H1 (cell line): Measurements from ENCODE around the gene CNIH3. TPM values are rescaled to one million over a fixed set of nuclear protein-coding genes. Genes with fewer than 3 reads are reported as not detected.

ENCODE experiments used
- CTCF ChIA-PET: fragments of 300-600 bp; sonication (Branson Sonifier 250); formaldehyde crosslinking; loops from one replicate; lab custom pipeline; 2021; ENCODE audit not compliant: partially characterized antibody; lab: Charles Lee
- POLR2A ChIA-PET: fragments of 300-600 bp; sonication (Branson Sonifier 250); formaldehyde crosslinking; loops from one replicate; lab custom pipeline; 2021; ENCODE audit warnings: inconsistent platforms; ENCODE audit not compliant: partially characterized antibody; lab: Charles Lee
- DNase-seq, 2 experiments: peaks; one replicate each; pipeline versions ENCODE4 v3.0.0 to v3.0.0-alpha.2; 2010 to 2022; ENCODE audit warnings: low spot score in 2 of 2, low read depth in 1 of 2, mixed read lengths in 1 of 2
- FAIRE-seq: peaks from 2 replicates; lab custom pipeline; 2011; peaks lifted over from hg19 to GRCh38; lab: Jason Lieb, UNC
- H2AFZ ChIP-seq: 2 replicates; pipeline ENCODE4 v1.8.1; 2012; ENCODE audit warnings: low read length, inconsistent platforms
- H2AK5ac ChIP-seq: 2 replicates; pipeline ENCODE4 v1.6.1; 2013; ENCODE audit warnings: low read depth, low read length
- H2BK120ac ChIP-seq: replicated peaks from 2 replicates; pipeline ENCODE3; 2013; ENCODE audit warnings: low read depth, low read length, inconsistent platforms
- H2BK12ac ChIP-seq: 2 replicates; pipeline ENCODE4 v1.6.1; 2013; ENCODE audit warnings: low read depth, low read length
- H2BK15ac ChIP-seq: 2 replicates; pipeline ENCODE4 v1.6.1; 2013; ENCODE audit warnings: low read length
- H2BK20ac ChIP-seq: 2 replicates; pipeline ENCODE4 v1.6.1; 2013; ENCODE audit warnings: low read length
- H2BK5ac ChIP-seq: 2 replicates; pipeline ENCODE4 v1.6.1; 2013; ENCODE audit warnings: low read depth, low read length
- H3K14ac ChIP-seq: 2 replicates; pipeline ENCODE4 v1.6.1; 2013; ENCODE audit warnings: inconsistent platforms; ENCODE audit not compliant: insufficient read length
- H3K18ac ChIP-seq: 2 replicates; pipeline ENCODE4 v1.6.1; 2013; ENCODE audit warnings: low read length; ENCODE audit errors: extremely low read depth
- H3K23ac ChIP-seq: 2 replicates; pipeline ENCODE4 v1.6.1; 2013; ENCODE audit warnings: inconsistent platforms; ENCODE audit not compliant: insufficient read length
- H3K23me2 ChIP-seq: 2 replicates; pipeline ENCODE4 v1.6.1; 2013; ENCODE audit warnings: low read depth, low read length
- H3K27ac ChIP-seq: 2 replicates; pipeline ENCODE4 v1.6.1; 2011; ENCODE audit warnings: low read depth, low read length, inconsistent platforms
- H3K27me3 ChIP-seq, 4 experiments: replicated peaks in 1 of 4; 1 replicate in 1 of 4; 2 replicates in 3 of 4; pipeline versions ENCODE4 v1.6.1 to v1.8.1; 2011 to 2013; ENCODE audit warnings: low read length in 3 of 4, mild to moderate bottlenecking in 3 of 4, inconsistent platforms in 2 of 4, mixed read lengths in 2 of 4, moderate library complexity in 1 of 4; ENCODE audit not compliant: control insufficient read depth in 3 of 4, insufficient read depth in 3 of 4; ENCODE audit errors: extremely low read depth in 1 of 4
- H3K36me3 ChIP-seq, 4 experiments: 2 replicates each; pipeline versions ENCODE4 v1.6.1 to v1.8.1; 2011 to 2013; ENCODE audit warnings: mild to moderate bottlenecking in 4 of 4, low read length in 3 of 4, moderate library complexity in 2 of 4, control low read depth in 1 of 4, inconsistent platforms in 1 of 4; ENCODE audit not compliant: insufficient read depth in 4 of 4, control insufficient read depth in 2 of 4
- H3K4ac ChIP-seq: replicated peaks from 2 replicates; pipeline ENCODE3; 2013; ENCODE audit warnings: low read length, low read depth, mixed read lengths, inconsistent platforms; ENCODE audit not compliant: insufficient read length
- H3K4me1 ChIP-seq, 4 experiments: replicated peaks in 1 of 4; 1 replicate in 1 of 4; 2 replicates in 3 of 4; pipeline versions ENCODE4 v1.6.1 to v1.8.1; 2011 to 2013; ENCODE audit warnings: low read length in 3 of 4, inconsistent platforms in 2 of 4, mixed read lengths in 1 of 4; ENCODE audit not compliant: insufficient read depth in 4 of 4, control insufficient read depth in 3 of 4
- H3K4me2 ChIP-seq, 2 experiments: 2 replicates each; pipeline versions ENCODE4 v1.6.1 to v1.8.1; 2011 to 2013; ENCODE audit warnings: low read depth in 2 of 2, low read length in 2 of 2, control low read depth in 1 of 2, inconsistent platforms in 1 of 2, mild to moderate bottlenecking in 1 of 2; ENCODE audit not compliant: insufficient read depth in 1 of 2
- H3K4me3 ChIP-seq, 4 experiments: fragments of 200-600, 300-600 bp in 1 of 4; sonication (generic), shearing (Covaris generic), sonication (Bioruptor Twin) in 1 of 4; 2 replicates each; pipeline versions ENCODE4 v1.5.1 to v1.8.1; 2011 to 2016; ENCODE audit warnings: low read length in 4 of 4, low read depth in 3 of 4, control low read depth in 2 of 4, inconsistent platforms in 2 of 4, mild to moderate bottlenecking in 2 of 4, mixed read lengths in 1 of 4, moderate library complexity in 1 of 4; ENCODE audit not compliant: insufficient read depth in 2 of 4; ENCODE audit errors: extremely low read depth in 1 of 4
- H3K56ac ChIP-seq: replicated peaks from 2 replicates; pipeline ENCODE3; 2013; ENCODE audit warnings: low read depth, mild to moderate bottlenecking, mixed read lengths, low read length, inconsistent platforms; ENCODE audit not compliant: insufficient read length
- H3K79me1 ChIP-seq: 2 replicates; pipeline ENCODE4 v1.6.1; 2013; ENCODE audit warnings: low read depth, low read length, control low read depth
- H3K79me2 ChIP-seq, 2 experiments: 2 replicates each; pipeline versions ENCODE4 v1.6.1 to v1.8.1; 2012 to 2013; ENCODE audit warnings: low read length in 2 of 2, mild to moderate bottlenecking in 2 of 2, inconsistent platforms in 1 of 2; ENCODE audit not compliant: insufficient read depth in 2 of 2, control insufficient read depth in 1 of 2
- H3K9ac ChIP-seq, 4 experiments: replicated peaks in 1 of 4; 1 replicate in 1 of 4; 2 replicates in 3 of 4; pipeline versions ENCODE4 v1.6.1 to v1.8.1; 2011 to 2013; ENCODE audit warnings: low read depth in 3 of 4, low read length in 3 of 4, control low read depth in 2 of 4, mild to moderate bottlenecking in 2 of 4, moderate library complexity in 2 of 4, inconsistent platforms in 1 of 4; ENCODE audit errors: extremely low read depth in 1 of 4
- H3K9me3 ChIP-seq, 2 experiments: 2 replicates each; pipeline versions ENCODE4 v1.6.1 to v1.8.1; 2012 to 2013; ENCODE audit warnings: mild to moderate bottlenecking in 2 of 2, moderate library complexity in 2 of 2, control low read depth in 1 of 2, inconsistent platforms in 1 of 2, low read depth in 1 of 2, low read length in 1 of 2, mixed read lengths in 1 of 2; ENCODE audit not compliant: insufficient read depth in 2 of 2
- H4K20me1 ChIP-seq, 2 experiments: replicated peaks in 1 of 2; 2 replicates each; pipeline versions ENCODE3 to v1.8.1; 2011 to 2013; ENCODE audit warnings: inconsistent platforms in 2 of 2, low read length in 2 of 2, mild to moderate bottlenecking in 1 of 2; ENCODE audit not compliant: insufficient read depth in 2 of 2, control insufficient read depth in 1 of 2
- H4K5ac ChIP-seq: 2 replicates; pipeline ENCODE4 v1.6.1; 2013; ENCODE audit warnings: low read length, low read depth, mixed read lengths, inconsistent platforms; ENCODE audit not compliant: insufficient read length
- H4K8ac ChIP-seq: 2 replicates; pipeline ENCODE4 v1.8.0; 2013; ENCODE audit warnings: mild to moderate bottlenecking, moderate library complexity, low read length, inconsistent platforms; ENCODE audit not compliant: insufficient read depth; ENCODE audit errors: extremely low read depth
- H4K91ac ChIP-seq: replicated peaks from 2 replicates; pipeline ENCODE3; 2013; ENCODE audit warnings: low read length, mixed read lengths, inconsistent platforms; ENCODE audit not compliant: insufficient read length
- ASH2L ChIP-seq: fragments of 200-600, 300-600 bp; sonication (generic); IDR thresholded peaks from one replicate; pipeline ENCODE4 v1.7.1; 2017; ENCODE audit warnings: low read length
- CREB1 ChIP-seq: IDR thresholded peaks from 2 replicates; pipeline ENCODE4 v1.6.1; 2012; ENCODE audit warnings: inconsistent platforms
- FOSL1 ChIP-seq: IDR thresholded peaks from 2 replicates; pipeline ENCODE4 v1.6.1; 2011; ENCODE audit warnings: mild to moderate bottlenecking, low read depth, low read length, moderate library complexity; ENCODE audit not compliant: insufficient read depth
- HDAC2 ChIP-seq, 2 experiments: fragments of 300-600 bp in 1 of 2; sonication (generic) in 1 of 2; IDR thresholded peaks; 2 replicates each; pipeline ENCODE4 v1.6.1; 2011 to 2012; ENCODE audit warnings: low read depth in 2 of 2, low read length in 2 of 2, mild to moderate bottlenecking in 2 of 2, moderate library complexity in 2 of 2, borderline replicate concordance in 1 of 2, inconsistent platforms in 1 of 2
- NANOG ChIP-seq: IDR thresholded peaks from 2 replicates; pipeline ENCODE4 v1.6.1; 2011; ENCODE audit warnings: low read length, low read depth, mild to moderate bottlenecking, inconsistent platforms; ENCODE audit not compliant: insufficient read depth, poor library complexity, severe bottlenecking
- SP1 ChIP-seq: IDR thresholded peaks from 2 replicates; pipeline ENCODE4 v1.6.1; 2011; ENCODE audit warnings: low read depth, low read length
- SP4 ChIP-seq: IDR thresholded peaks from 2 replicates; pipeline ENCODE4 v1.6.1; 2012; ENCODE audit warnings: low read length, inconsistent platforms
- WGBS, 2 experiments: shearing (Covaris generic) in 1 of 2; methylation state at CpG; one replicate each; pipeline versions ENCODE4 v1.1.6 to v1.1.7; 2013 to 2015; ENCODE audit warnings: low lambda C conversion rate in 2 of 2, mixed read lengths in 2 of 2, inconsistent platforms in 1 of 2, low coverage in 1 of 2, missing lambda C conversion rate in 1 of 2; ENCODE audit not compliant: insufficient replicate concordance in 2 of 2, insufficient coverage in 1 of 2, insufficient read length in 1 of 2; ENCODE audit errors: extremely low coverage in 1 of 2, missing lambda C conversion rate in 1 of 2; 5-methylcytosine and 5-hydroxymethylcytosine counted together
- polyA plus RNA-seq, 7 experiments: library from polyadenylated mRNA; depleted of rRNA in 3 of 7; stranded (reverse) in 5 of 7; unstranded in 2 of 7; fragments of >200 nt in 5 of 7; fragments of 200-250 nt in 2 of 7; gene quantifications; 1 replicate in 5 of 7; 2 replicates in 1 of 7; 4 replicates in 1 of 7; pipeline versions ENCODE4 v1.2.1 to v1.2.3, GENCODE V29; 2011 to 2013; ENCODE audit warnings: missing spikeins in 2 of 7, mixed read lengths in 2 of 7
- total RNA-seq: library from RNA; stranded (reverse); fragmentation: NEBNext Ultra II Directional; extraction: Animal tissue kit (Norgen Biotek cat#: 25700); gene quantifications from 2 replicates; pipeline ENCODE4 v1.2.1, GENCODE V29; 2021

Gene CNIH3
- total and polyA plus RNA-seq, 2 of the 8 experiments (the other 6 are each of a cell fraction or from before 2014, with no cell fraction given): 3.7 to 5.6 TPM

DNA sequence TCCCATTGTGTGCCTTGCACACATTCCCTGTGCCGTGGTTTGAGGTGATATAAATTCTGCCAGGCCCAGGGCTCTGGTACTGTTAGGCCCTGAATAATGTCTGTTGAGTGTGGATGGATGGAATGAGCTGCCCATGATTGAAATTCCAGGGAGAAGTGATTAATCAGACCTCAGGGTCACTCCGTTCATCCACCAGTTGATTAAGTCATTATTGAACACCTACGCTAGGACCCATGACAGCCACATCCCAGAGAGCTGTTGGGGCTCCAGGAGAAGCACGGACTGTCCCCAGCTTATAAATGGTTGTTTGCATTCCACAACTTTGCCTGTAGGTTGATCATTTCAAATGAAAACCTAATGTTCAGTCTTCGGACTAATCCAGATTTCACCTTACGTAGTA is 98.4 kb downstream of the CNIH3 start:
- H3K79me2 ChIP-seq: no peaks in the 10 kb centered on the region
- no peak overlapping the region for H2BK20ac ChIP-seq
- no peak overlapping the region for H2BK12ac ChIP-seq
- no peaks in the 10 kb centered on the region for H3K9me3 ChIP-seq
- H2AK5ac ChIP-seq: no peak overlapping the region
- H3K23ac ChIP-seq: no peak overlapping the region
- no peak overlapping the region for H2BK5ac ChIP-seq
- no peak overlapping the region for H4K91ac ChIP-seq
- H4K8ac ChIP-seq: no peak overlapping the region
- no peaks in the 10 kb centered on the region for H3K23me2 ChIP-seq
- no peak overlapping the region for H3K9ac ChIP-seq
- H3K4me1 ChIP-seq: no peaks in the 10 kb centered on the region
- H3K4me3 ChIP-seq: no peak overlapping the region
- ChIA-PET CTCF (interaction anchor here (1.0 to 2.8 kb wide), 3 partner anchors 13 to 137 kb away, joined by 5 to 30 read pairs (median 20); no protein-coding TSS in a partner anchor), POLR2A (no interaction called here)
- no peaks in the 10 kb centered on the region for H3K36me3 ChIP-seq
- H4K20me1 ChIP-seq: no peaks in the 10 kb centered on the region
- 95% methylated on average over 6 of the region's 6 CpGs; no CpG with 5 or more reads in 1 of the 2 experiments for WGBS, 2 experiments
- H3K4me2 ChIP-seq: no peak overlapping the region
- H2BK120ac ChIP-seq: no peak overlapping the region
- no peak overlapping the region for H3K18ac ChIP-seq
- no peak overlapping the region for H3K14ac ChIP-seq
- DNase-seq: no peak
- H3K27me3 ChIP-seq: no peaks in the 10 kb centered on the region
- no peak overlapping the region for H2AFZ ChIP-seq
- no peak for FAIRE-seq
- H2BK15ac ChIP-seq: no peak overlapping the region
- H3K4ac ChIP-seq: no peak overlapping the region
- no peak overlapping the region for H4K5ac ChIP-seq
- H3K56ac ChIP-seq: no peak overlapping the region
- no peaks in the 10 kb centered on the region for H3K79me1 ChIP-seq
- H3K27ac ChIP-seq: no peak overlapping the region
- no peak for TF ChIP-seq HDAC2 (IDR thresholded peaks at IDR 0.05; ENCODE audit: borderline replicate concordance in 1 of 2, low read depth in 2 of 2, low read length in 2 of 2)
- no peak for TF ChIP-seq FOSL1
- TF ChIP-seq SP1: no peak
- TF ChIP-seq ASH2L: no peak
- no peak for TF ChIP-seq SP4
- no peak for TF ChIP-seq NANOG
- TF ChIP-seq CREB1: no peak
